Activated CD4-positive, alpha-beta T cell treated with anti-CD3 and anti-CD28 coated beads for 48 hours (primary cell): Measurements from ENCODE around the gene FNDC3B.

Experiments used
- DNase-seq: peaks from one replicate; pipeline ENCODE4 v3.0.0-alpha.2; 2020

FNDC3B gene

DNA sequence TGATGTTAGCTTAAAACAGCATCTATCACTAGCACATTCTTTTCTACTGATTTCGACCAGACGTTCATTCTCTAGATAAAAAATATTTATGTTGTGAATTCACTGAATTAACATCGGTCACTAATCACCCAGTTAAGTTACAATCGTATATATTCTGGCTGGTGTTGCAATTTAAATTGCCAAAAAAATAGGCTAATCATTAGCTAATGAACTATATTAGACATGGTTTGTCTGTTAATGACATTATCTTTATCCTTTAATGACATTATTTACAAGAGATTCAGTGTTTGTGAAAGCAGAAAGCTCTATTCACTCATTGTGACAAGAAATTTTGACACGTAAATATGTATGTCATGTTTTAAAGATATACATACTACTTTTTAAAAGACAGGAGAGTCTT is 402.2 kb downstream of the FNDC3B start:
- no peak for DNase-seq

DNA sequence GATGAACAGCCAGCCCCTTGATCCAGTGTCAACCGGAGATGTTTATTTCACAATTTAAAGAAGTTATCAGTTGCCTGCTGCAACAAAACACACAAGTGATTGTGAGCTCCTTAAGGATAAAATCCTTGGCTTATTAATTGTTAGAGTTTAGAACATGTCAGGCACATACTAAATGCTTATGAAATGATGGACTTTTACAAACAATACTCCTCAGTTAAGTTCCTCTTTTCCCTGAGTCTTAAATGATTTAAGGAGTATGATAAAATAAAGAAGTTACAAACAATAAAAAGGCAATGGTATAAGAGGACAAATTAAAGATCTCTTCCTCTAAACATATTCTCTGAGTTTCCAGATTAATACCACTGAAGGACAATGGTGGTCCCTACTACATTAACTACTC is 403.2 kb downstream of the FNDC3B start:
- DNase-seq: no peak

DNA sequence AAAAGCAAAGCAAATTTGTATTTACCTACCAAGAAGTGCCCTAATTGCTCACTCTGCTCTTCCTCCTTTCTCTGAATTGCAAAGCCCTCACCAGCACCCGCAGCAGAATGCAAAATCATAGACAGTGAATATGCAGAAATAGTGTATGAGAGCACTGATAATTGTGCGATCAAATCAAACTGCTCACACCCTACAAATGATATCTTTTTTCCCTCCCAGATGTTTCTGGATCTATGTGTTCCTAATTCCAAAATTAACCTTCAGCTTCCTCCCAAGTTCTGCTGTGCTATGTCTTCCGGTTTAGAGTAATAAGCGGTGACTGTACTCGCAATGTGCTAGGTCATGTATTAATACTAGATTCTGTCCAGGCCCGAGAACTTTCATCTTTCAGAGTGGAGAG is 405.4 kb downstream of the FNDC3B start:
- no peak for DNase-seq

DNA sequence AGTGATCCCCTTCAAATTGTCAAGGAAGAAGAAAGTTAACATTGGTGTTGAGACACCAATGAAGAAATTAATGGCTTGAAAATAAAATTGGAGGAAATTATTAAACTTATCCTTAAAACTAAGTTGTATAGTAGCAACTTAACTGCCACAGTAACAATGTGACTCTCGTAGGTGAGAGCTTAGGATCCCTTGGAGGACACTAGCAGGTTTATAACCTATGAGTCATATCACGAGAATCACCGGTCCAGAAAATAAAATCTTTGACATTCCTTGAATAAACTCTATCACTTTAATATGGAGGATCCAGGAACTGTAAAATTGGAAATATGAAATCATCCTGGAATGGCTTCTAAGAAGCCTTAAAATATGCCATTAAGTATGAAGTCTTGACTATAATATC is 406.8 kb downstream of the FNDC3B start:
- no peak for DNase-seq

DNA sequence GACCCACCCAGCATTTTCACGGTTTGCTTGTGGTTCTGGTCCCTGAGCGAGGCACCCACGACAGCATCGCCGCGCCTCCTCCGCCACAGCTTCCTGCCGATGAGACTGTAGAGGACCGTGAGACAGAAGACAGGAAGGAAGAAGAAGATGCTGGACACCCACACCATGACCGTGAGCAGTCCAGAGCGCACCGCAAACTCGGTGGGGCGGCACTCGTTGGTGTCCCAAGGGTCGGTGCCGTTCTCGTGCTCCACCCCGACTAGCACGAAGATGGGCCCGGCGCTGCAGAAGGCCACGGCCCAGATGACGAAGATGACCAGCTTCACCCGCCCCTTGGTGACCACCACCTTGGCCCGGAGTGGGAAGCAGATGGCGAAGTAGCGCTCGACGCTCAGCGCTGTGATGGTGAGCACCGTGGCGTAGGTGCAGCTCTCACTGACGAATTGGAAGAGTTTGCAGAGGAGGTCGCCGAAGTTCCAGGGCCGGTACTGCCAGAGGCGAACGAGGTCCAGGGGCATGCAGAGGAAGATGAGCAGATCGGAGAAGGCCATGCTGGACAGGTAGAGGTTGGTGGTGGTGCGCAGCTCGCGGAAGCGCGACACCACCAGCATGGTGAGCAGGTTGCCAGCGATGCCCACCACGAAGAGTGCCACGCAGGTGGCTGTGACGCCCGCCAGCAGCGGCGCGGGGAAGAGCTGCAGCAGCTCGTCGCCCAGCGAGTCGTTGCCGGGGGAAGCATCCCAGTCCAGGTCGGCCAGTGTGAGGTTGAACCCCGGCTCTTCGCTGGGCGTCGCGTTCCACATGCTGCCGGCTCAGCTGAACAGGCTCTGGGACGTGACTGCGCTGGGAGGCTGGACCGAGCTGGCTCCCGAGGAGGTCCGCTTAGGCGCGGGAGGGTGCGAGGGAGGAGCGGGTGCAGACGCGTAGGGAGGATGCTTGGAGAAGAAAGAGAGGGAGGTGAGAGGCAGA is 408.5 kb downstream of the FNDC3B start, which contains the start of gene GHSR:
GHSR (minus strand) TSS at position 846 of the 969 bp plus-strand sequence; CDS start at position 803, 43 bp downstream.
- DNase-seq: peak; percentile 13

DNA sequence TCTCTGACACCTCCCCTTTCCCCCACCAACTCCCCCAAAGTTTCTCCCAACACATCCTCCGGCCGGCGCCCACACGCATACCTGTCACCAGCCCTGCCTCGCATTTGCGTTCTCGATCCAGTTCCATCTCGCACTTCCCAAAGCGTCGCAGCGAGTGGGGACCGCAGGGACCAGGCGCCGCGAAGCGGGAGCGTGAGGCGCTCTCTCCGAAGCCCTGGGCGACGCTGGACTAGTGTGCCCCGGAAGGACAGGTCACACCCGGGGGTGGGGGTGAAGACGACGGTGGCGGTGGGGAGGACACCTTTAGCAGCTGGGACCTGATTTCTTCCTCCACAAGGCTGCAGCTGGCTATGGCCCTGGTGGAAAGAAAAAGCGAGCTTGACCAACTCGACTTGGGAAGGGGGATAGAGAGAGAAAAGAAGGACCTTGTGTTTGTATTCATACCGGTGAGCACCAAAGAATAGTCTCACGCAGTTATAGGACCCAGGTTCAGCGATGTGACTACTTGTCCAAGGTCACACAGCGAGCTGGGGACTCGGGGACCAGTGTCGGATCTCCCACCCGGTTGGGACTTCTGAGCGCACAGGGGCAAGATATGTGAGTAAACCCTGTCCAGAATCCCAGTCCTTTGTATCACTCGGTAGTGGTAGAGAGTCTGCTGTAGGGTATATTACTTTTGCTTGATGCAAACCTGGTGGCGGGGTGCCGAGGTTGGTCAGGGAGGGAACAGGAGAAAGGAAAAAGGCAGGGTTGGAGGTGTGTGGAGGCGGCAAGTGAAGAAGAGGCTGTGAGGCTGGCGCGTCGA is 409.5 kb downstream of the FNDC3B start:
- no peak for DNase-seq

DNA sequence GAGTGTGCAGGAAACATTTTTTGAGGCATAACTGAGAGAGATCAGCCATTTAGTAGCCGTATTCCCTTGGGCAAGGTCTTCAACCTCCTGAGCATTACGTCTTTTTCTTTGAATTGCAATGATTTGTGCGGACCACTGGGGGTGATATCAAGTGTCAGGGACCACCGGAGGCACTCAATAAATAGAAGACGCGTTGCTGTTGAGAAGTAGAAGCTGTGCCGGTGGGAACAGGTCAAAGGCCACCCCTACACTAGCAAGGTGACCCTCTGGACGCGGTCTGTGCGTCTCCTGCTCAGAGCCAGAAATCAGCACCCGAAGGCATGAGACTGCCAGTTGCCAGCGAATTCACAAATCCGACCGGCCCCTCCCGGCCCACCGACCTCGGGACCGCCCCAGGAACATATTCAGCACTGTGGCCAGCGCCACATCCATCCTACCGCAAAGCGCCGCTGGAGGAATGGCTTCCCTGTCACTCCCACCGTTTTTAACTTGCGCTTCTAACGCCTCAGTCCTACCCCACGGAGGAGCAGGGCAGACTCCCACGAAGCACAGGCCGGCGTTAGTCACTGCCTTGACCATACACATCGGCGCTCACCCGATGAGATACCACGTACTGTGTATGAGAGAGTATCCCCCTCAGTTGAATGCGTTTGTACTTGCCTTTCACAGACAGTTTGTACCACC is 410.2 kb downstream of the FNDC3B start:
- peak; percentile 36 for DNase-seq
